H1 (cell line): ENCODE results near the gene SLC6A6. TPM values are rescaled to one million over a fixed set of nuclear protein-coding genes. Genes with fewer than 3 reads are reported as not detected.

Experiments
- CTCF ChIA-PET: fragments of 300-600 bp; sonication (Branson Sonifier 250); formaldehyde crosslinking; loops from one replicate; lab custom pipeline; 2021; ENCODE audit not compliant: partially characterized antibody; lab: Charles Lee
- POLR2A ChIA-PET: fragments of 300-600 bp; sonication (Branson Sonifier 250); formaldehyde crosslinking; loops from one replicate; lab custom pipeline; 2021; ENCODE audit warnings: inconsistent platforms; ENCODE audit not compliant: partially characterized antibody; lab: Charles Lee
- DNase-seq, 2 experiments: peaks; one replicate each; pipeline versions ENCODE4 v3.0.0 to v3.0.0-alpha.2; 2010 to 2022; ENCODE audit warnings: low spot score in 2 of 2, low read depth in 1 of 2, mixed read lengths in 1 of 2
- FAIRE-seq: peaks from 2 replicates; lab custom pipeline; 2011; peaks lifted over from hg19 to GRCh38; lab: Jason Lieb, UNC
- H2AFZ ChIP-seq: 2 replicates; pipeline ENCODE4 v1.8.1; 2012; ENCODE audit warnings: low read length, inconsistent platforms
- H2AK5ac ChIP-seq: 2 replicates; pipeline ENCODE4 v1.6.1; 2013; ENCODE audit warnings: low read depth, low read length
- H2BK120ac ChIP-seq: replicated peaks from 2 replicates; pipeline ENCODE3; 2013; ENCODE audit warnings: low read depth, low read length, inconsistent platforms
- H2BK12ac ChIP-seq: 2 replicates; pipeline ENCODE4 v1.6.1; 2013; ENCODE audit warnings: low read depth, low read length
- H2BK15ac ChIP-seq: 2 replicates; pipeline ENCODE4 v1.6.1; 2013; ENCODE audit warnings: low read length
- H2BK20ac ChIP-seq: 2 replicates; pipeline ENCODE4 v1.6.1; 2013; ENCODE audit warnings: low read length
- H2BK5ac ChIP-seq: 2 replicates; pipeline ENCODE4 v1.6.1; 2013; ENCODE audit warnings: low read depth, low read length
- H3K14ac ChIP-seq: 2 replicates; pipeline ENCODE4 v1.6.1; 2013; ENCODE audit warnings: inconsistent platforms; ENCODE audit not compliant: insufficient read length
- H3K18ac ChIP-seq: 2 replicates; pipeline ENCODE4 v1.6.1; 2013; ENCODE audit warnings: low read length; ENCODE audit errors: extremely low read depth
- H3K23ac ChIP-seq: 2 replicates; pipeline ENCODE4 v1.6.1; 2013; ENCODE audit warnings: inconsistent platforms; ENCODE audit not compliant: insufficient read length
- H3K23me2 ChIP-seq: 2 replicates; pipeline ENCODE4 v1.6.1; 2013; ENCODE audit warnings: low read depth, low read length
- H3K27ac ChIP-seq: 2 replicates; pipeline ENCODE4 v1.6.1; 2011; ENCODE audit warnings: low read depth, low read length, inconsistent platforms
- H3K27me3 ChIP-seq, 4 experiments: replicated peaks in 1 of 4; 1 replicate in 1 of 4; 2 replicates in 3 of 4; pipeline versions ENCODE4 v1.6.1 to v1.8.1; 2011 to 2013; ENCODE audit warnings: low read length in 3 of 4, mild to moderate bottlenecking in 3 of 4, inconsistent platforms in 2 of 4, mixed read lengths in 2 of 4, moderate library complexity in 1 of 4; ENCODE audit not compliant: control insufficient read depth in 3 of 4, insufficient read depth in 3 of 4; ENCODE audit errors: extremely low read depth in 1 of 4
- H3K36me3 ChIP-seq, 4 experiments: 2 replicates each; pipeline versions ENCODE4 v1.6.1 to v1.8.1; 2011 to 2013; ENCODE audit warnings: mild to moderate bottlenecking in 4 of 4, low read length in 3 of 4, moderate library complexity in 2 of 4, control low read depth in 1 of 4, inconsistent platforms in 1 of 4; ENCODE audit not compliant: insufficient read depth in 4 of 4, control insufficient read depth in 2 of 4
- H3K4ac ChIP-seq: replicated peaks from 2 replicates; pipeline ENCODE3; 2013; ENCODE audit warnings: low read length, low read depth, mixed read lengths, inconsistent platforms; ENCODE audit not compliant: insufficient read length
- H3K4me1 ChIP-seq, 4 experiments: replicated peaks in 1 of 4; 1 replicate in 1 of 4; 2 replicates in 3 of 4; pipeline versions ENCODE4 v1.6.1 to v1.8.1; 2011 to 2013; ENCODE audit warnings: low read length in 3 of 4, inconsistent platforms in 2 of 4, mixed read lengths in 1 of 4; ENCODE audit not compliant: insufficient read depth in 4 of 4, control insufficient read depth in 3 of 4
- H3K4me2 ChIP-seq, 2 experiments: 2 replicates each; pipeline versions ENCODE4 v1.6.1 to v1.8.1; 2011 to 2013; ENCODE audit warnings: low read depth in 2 of 2, low read length in 2 of 2, control low read depth in 1 of 2, inconsistent platforms in 1 of 2, mild to moderate bottlenecking in 1 of 2; ENCODE audit not compliant: insufficient read depth in 1 of 2
- H3K4me3 ChIP-seq, 4 experiments: fragments of 200-600, 300-600 bp in 1 of 4; sonication (generic), shearing (Covaris generic), sonication (Bioruptor Twin) in 1 of 4; 2 replicates each; pipeline versions ENCODE4 v1.5.1 to v1.8.1; 2011 to 2016; ENCODE audit warnings: low read length in 4 of 4, low read depth in 3 of 4, control low read depth in 2 of 4, inconsistent platforms in 2 of 4, mild to moderate bottlenecking in 2 of 4, mixed read lengths in 1 of 4, moderate library complexity in 1 of 4; ENCODE audit not compliant: insufficient read depth in 2 of 4; ENCODE audit errors: extremely low read depth in 1 of 4
- H3K56ac ChIP-seq: replicated peaks from 2 replicates; pipeline ENCODE3; 2013; ENCODE audit warnings: low read depth, mild to moderate bottlenecking, mixed read lengths, low read length, inconsistent platforms; ENCODE audit not compliant: insufficient read length
- H3K79me1 ChIP-seq: 2 replicates; pipeline ENCODE4 v1.6.1; 2013; ENCODE audit warnings: low read depth, low read length, control low read depth
- H3K79me2 ChIP-seq, 2 experiments: 2 replicates each; pipeline versions ENCODE4 v1.6.1 to v1.8.1; 2012 to 2013; ENCODE audit warnings: low read length in 2 of 2, mild to moderate bottlenecking in 2 of 2, inconsistent platforms in 1 of 2; ENCODE audit not compliant: insufficient read depth in 2 of 2, control insufficient read depth in 1 of 2
- H3K9ac ChIP-seq, 4 experiments: replicated peaks in 1 of 4; 1 replicate in 1 of 4; 2 replicates in 3 of 4; pipeline versions ENCODE4 v1.6.1 to v1.8.1; 2011 to 2013; ENCODE audit warnings: low read depth in 3 of 4, low read length in 3 of 4, control low read depth in 2 of 4, mild to moderate bottlenecking in 2 of 4, moderate library complexity in 2 of 4, inconsistent platforms in 1 of 4; ENCODE audit errors: extremely low read depth in 1 of 4
- H3K9me3 ChIP-seq, 2 experiments: 2 replicates each; pipeline versions ENCODE4 v1.6.1 to v1.8.1; 2012 to 2013; ENCODE audit warnings: mild to moderate bottlenecking in 2 of 2, moderate library complexity in 2 of 2, control low read depth in 1 of 2, inconsistent platforms in 1 of 2, low read depth in 1 of 2, low read length in 1 of 2, mixed read lengths in 1 of 2; ENCODE audit not compliant: insufficient read depth in 2 of 2
- H4K20me1 ChIP-seq, 2 experiments: replicated peaks in 1 of 2; 2 replicates each; pipeline versions ENCODE3 to v1.8.1; 2011 to 2013; ENCODE audit warnings: inconsistent platforms in 2 of 2, low read length in 2 of 2, mild to moderate bottlenecking in 1 of 2; ENCODE audit not compliant: insufficient read depth in 2 of 2, control insufficient read depth in 1 of 2
- H4K5ac ChIP-seq: 2 replicates; pipeline ENCODE4 v1.6.1; 2013; ENCODE audit warnings: low read length, low read depth, mixed read lengths, inconsistent platforms; ENCODE audit not compliant: insufficient read length
- H4K8ac ChIP-seq: 2 replicates; pipeline ENCODE4 v1.8.0; 2013; ENCODE audit warnings: mild to moderate bottlenecking, moderate library complexity, low read length, inconsistent platforms; ENCODE audit not compliant: insufficient read depth; ENCODE audit errors: extremely low read depth
- H4K91ac ChIP-seq: replicated peaks from 2 replicates; pipeline ENCODE3; 2013; ENCODE audit warnings: low read length, mixed read lengths, inconsistent platforms; ENCODE audit not compliant: insufficient read length
- CBX5 ChIP-seq: fragments of 300-800, 300-1000 bp; sonication (generic); IDR thresholded peaks from 2 replicates; pipeline ENCODE4 v1.7.1; 2016; ENCODE audit warnings: antibody characterized with exemption, low read length, low read depth
- CREB1 ChIP-seq: IDR thresholded peaks from 2 replicates; pipeline ENCODE4 v1.6.1; 2012; ENCODE audit warnings: inconsistent platforms
- KDM4A ChIP-seq: IDR thresholded peaks from one replicate; pipeline ENCODE4 v1.7.1; 2012; ENCODE audit warnings: low read depth, mild to moderate bottlenecking, moderate library complexity, low read length, inconsistent platforms; ENCODE audit not compliant: severe bottlenecking
- POU5F1 ChIP-seq: IDR thresholded peaks from 2 replicates; pipeline ENCODE4 v1.6.1; 2011; ENCODE audit warnings: low read depth, mild to moderate bottlenecking, low read length, moderate library complexity
- SP1 ChIP-seq: IDR thresholded peaks from 2 replicates; pipeline ENCODE4 v1.6.1; 2011; ENCODE audit warnings: low read depth, low read length
- SP4 ChIP-seq: IDR thresholded peaks from 2 replicates; pipeline ENCODE4 v1.6.1; 2012; ENCODE audit warnings: low read length, inconsistent platforms
- TEAD4 ChIP-seq: IDR thresholded peaks from 2 replicates; pipeline ENCODE4 v1.6.1; 2012; ENCODE audit warnings: low read depth, low read length, inconsistent platforms, mixed read lengths
- YY1 ChIP-seq: IDR thresholded peaks from 2 replicates; pipeline ENCODE4 v1.6.1; 2011; ENCODE audit warnings: low read depth, mild to moderate bottlenecking, low read length
- WGBS, 2 experiments: shearing (Covaris generic) in 1 of 2; methylation state at CpG; one replicate each; pipeline versions ENCODE4 v1.1.6 to v1.1.7; 2013 to 2015; ENCODE audit warnings: low lambda C conversion rate in 2 of 2, mixed read lengths in 2 of 2, inconsistent platforms in 1 of 2, low coverage in 1 of 2, missing lambda C conversion rate in 1 of 2; ENCODE audit not compliant: insufficient replicate concordance in 2 of 2, insufficient coverage in 1 of 2, insufficient read length in 1 of 2; ENCODE audit errors: extremely low coverage in 1 of 2, missing lambda C conversion rate in 1 of 2; 5-methylcytosine and 5-hydroxymethylcytosine counted together
- polyA plus RNA-seq, 7 experiments: library from polyadenylated mRNA; depleted of rRNA in 3 of 7; stranded (reverse) in 5 of 7; unstranded in 2 of 7; fragments of >200 nt in 5 of 7; fragments of 200-250 nt in 2 of 7; gene quantifications; 1 replicate in 5 of 7; 2 replicates in 1 of 7; 4 replicates in 1 of 7; pipeline versions ENCODE4 v1.2.1 to v1.2.3, GENCODE V29; 2011 to 2013; ENCODE audit warnings: missing spikeins in 2 of 7, mixed read lengths in 2 of 7
- total RNA-seq: library from RNA; stranded (reverse); fragmentation: NEBNext Ultra II Directional; extraction: Animal tissue kit (Norgen Biotek cat#: 25700); gene quantifications from 2 replicates; pipeline ENCODE4 v1.2.1, GENCODE V29; 2021
- TF ChIP-seq, protein P1 (sequence below): IDR thresholded peaks from 2 replicates; pipeline ENCODE4 v1.6.1; 2011; ENCODE audit warnings: low read depth, mild to moderate bottlenecking, low read length; ENCODE audit not compliant: insufficient read depth

The SLC6A6 gene
- total and polyA plus RNA-seq, 2 of the 8 experiments (the other 6 are each of a cell fraction or from before 2014, with no cell fraction given) = 66.2 to 144 TPM

GRCh38 chr3:14406766-14407165 lies 4.4 kb downstream of the SLC6A6 start:
- no peak overlapping the region for H2BK12ac ChIP-seq
- no peak overlapping the region for H2AFZ ChIP-seq
- H4K91ac ChIP-seq = no peak overlapping the region
- 81% methylated on average over 3 of the region's 3 CpGs; no CpG with 5 or more reads in 1 of the 2 experiments for WGBS, 2 experiments
- no peak overlapping the region for H2BK120ac ChIP-seq
- peaks cover 38% of the 10 kb centered on the region for H3K79me1 ChIP-seq
- no peak overlapping the region for H4K8ac ChIP-seq
- H3K23ac ChIP-seq = no peak overlapping the region
- no peak overlapping the region for H2BK20ac ChIP-seq
- no peak overlapping the region for H3K14ac ChIP-seq
- H2AK5ac ChIP-seq = no peak overlapping the region
- H4K5ac ChIP-seq = no peak overlapping the region
- DNase-seq (no peak), FAIRE-seq (no peak)
- no peak overlapping the region for H3K4ac ChIP-seq
- POLR2A ChIA-PET = interaction anchor here (2.7 kb wide), 1 partner anchor 24 kb away, joined by 8 read pairs; no protein-coding TSS in a partner anchor
- H2BK15ac ChIP-seq = no peak overlapping the region
- H3K4me1 ChIP-seq = peaks cover 5 to 29% (median 16%) of the 10 kb centered on the region in 4 experiments
- TF ChIP-seq, protein P1, sequence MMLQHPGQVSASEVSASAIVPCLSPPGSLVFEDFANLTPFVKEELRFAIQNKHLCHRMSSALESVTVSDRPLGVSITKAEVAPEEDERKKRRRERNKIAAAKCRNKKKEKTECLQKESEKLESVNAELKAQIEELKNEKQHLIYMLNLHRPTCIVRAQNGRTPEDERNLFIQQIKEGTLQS = no peak
- TF ChIP-seq YY1 (no peak), TEAD4 (no peak), KDM4A (no peak), SP4 (no peak), POU5F1 (no peak), CBX5 (no peak), CREB1 (no peak), SP1 (no peak)
- no peaks in the 10 kb centered on the region for H3K27me3 ChIP-seq
- no peak overlapping the region for H3K4me3 ChIP-seq
- H3K9me3 ChIP-seq = no peaks in the 10 kb centered on the region
- H3K18ac ChIP-seq = no peak overlapping the region
- CTCF ChIA-PET = interaction anchor here (1.7 to 3.8 kb wide), 3 partner anchors 25 to 55 kb away, joined by 4 to 16 read pairs (median 16); no protein-coding TSS in a partner anchor
- peaks cover 47 to 87% of the 10 kb centered on the region in 2 experiments for H3K79me2 ChIP-seq
- H3K36me3 ChIP-seq = peaks cover 0 to 9% (median 4%) of the 10 kb centered on the region in 4 experiments; a peak in 1 of 8 replicates
- no peak overlapping the region for H3K4me2 ChIP-seq
- no peak overlapping the region for H3K56ac ChIP-seq
- H3K23me2 ChIP-seq = peaks cover 13% of the 10 kb centered on the region
- H4K20me1 ChIP-seq = peaks cover 15 to 47% of the 10 kb centered on the region in 2 experiments
- no peak overlapping the region for H3K9ac ChIP-seq
- H3K27ac ChIP-seq = no peak overlapping the region
- H2BK5ac ChIP-seq = no peak overlapping the region
